ENCODE data around the gene DAZAP1.

DNA sequence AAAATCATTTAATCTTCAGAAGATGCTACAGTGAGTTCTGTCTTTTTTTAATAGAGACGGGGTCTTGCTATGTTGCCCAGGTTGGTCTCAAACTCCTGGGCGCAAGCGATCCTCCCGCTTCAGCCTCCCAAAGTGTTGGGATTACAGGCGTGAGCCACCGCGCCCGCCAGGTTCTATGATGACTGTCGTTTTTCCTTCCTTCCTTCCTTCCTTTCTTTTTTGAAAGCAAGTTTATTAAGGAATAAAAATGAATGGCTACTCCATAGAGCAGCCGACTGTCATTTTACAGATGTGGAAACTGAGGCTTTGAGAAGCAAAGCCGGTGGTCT, 5.5 kb upstream of the DAZAP1 start:
- no peak; the same call in 1 of the 2 replicates for TF ChIP-seq CTCF (conservative IDR thresholded peaks at IDR 0.05; ENCODE audit: low read length)
- no peak for TF ChIP-seq EZH2phosphoT487 (IDR thresholded peaks at IDR 0.05; ENCODE audit: borderline replicate concordance)

Data from Loucy (cell line).